VCaP (cell line): Measurements from ENCODE around the gene CD81.
"Not testable (repeated sequence)": the region's sequence is repeated elsewhere in the genome, so short reads cannot be mapped to it uniquely, and the experiment has no call there.

Source experiments
- H3K27ac ChIP-seq: fragments of 450-650 bp; 2 replicates; pipeline ENCODE4 v1.5.1; 2017
- TF ChIP-seq, protein P1 (sequence below): fragments of 450-650 bp; conservative IDR thresholded peaks from 2 replicates; pipeline ENCODE4 v1.5.1; 2017; ENCODE audit warnings: mild to moderate bottlenecking, moderate library complexity

CD81 gene

DNA sequence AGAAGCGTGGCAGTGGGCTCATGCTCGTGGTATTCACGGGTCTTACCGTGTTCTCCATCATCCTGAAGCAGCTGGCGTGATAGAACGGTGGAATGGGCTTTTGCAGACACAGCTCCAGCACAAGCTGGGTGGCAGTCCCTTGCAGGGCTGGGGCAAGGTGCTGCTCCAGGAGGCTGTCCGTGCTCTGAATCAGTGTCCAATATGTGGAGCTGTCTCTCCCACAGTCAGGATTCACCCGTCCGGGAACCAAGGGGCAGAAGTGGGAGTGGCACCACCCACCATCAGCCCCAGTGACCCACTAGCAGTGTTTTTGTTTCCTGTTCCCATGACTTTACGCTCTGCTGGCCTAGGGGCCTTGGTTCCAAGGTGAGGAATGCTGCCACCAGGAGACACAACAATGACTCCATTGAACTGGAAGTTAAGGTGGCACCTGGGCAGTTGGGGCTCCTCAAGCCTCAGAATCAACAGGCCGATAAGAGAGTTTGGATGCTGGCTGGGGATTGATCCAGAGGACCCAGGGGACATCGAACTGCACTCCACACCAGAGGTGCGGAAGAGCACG, 16.9 kb upstream of the CD81 start:
- TF ChIP-seq, protein P1, sequence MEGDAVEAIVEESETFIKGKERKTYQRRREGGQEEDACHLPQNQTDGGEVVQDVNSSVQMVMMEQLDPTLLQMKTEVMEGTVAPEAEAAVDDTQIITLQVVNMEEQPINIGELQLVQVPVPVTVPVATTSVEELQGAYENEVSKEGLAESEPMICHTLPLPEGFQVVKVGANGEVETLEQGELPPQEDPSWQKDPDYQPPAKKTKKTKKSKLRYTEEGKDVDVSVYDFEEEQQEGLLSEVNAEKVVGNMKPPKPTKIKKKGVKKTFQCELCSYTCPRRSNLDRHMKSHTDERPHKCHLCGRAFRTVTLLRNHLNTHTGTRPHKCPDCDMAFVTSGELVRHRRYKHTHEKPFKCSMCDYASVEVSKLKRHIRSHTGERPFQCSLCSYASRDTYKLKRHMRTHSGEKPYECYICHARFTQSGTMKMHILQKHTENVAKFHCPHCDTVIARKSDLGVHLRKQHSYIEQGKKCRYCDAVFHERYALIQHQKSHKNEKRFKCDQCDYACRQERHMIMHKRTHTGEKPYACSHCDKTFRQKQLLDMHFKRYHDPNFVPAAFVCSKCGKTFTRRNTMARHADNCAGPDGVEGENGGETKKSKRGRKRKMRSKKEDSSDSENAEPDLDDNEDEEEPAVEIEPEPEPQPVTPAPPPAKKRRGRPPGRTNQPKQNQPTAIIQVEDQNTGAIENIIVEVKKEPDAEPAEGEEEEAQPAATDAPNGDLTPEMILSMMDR = no peak
- H3K27ac ChIP-seq = no peak overlapping the region

DNA sequence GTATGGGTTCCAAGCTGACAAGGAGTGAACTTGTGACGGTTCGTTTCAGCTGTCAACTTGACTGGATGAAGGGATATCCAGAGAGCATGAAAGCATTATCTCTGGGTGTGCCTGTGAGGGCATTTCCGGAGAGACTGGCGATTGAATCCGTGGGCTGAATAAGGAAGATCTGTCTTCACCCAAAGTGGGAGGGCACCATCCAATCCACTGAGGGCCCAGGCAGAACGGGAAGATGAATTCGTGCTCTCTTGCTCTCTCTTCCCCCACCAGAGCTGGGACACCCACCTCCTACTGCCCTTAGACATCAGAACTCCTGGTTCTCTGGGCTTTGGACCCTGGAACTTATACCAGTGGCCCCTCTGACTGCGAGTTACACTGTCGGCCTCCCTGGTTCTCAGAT, 15.5 kb upstream of the CD81 start:
- TF ChIP-seq, protein P1 = no peak
- no peak overlapping the region for H3K27ac ChIP-seq

DNA sequence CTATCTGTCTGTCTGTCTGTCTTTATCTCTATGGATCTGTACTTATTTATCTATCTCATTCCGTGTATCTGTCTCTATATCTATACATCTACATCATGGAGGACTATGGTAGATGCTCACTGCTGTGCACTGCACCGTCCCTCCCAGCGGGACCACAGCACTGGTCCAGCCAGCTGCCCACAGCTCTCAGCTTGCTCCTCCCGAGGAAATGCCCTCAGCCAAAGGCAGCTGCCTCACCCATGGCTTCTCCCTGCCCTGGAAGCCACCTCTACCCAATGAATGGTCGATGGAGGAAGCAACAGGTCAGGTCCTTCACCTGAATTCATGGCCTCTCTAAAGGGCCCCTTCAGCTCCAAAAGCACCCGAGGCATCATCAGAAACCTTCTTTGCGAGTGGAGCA, 14.7 kb upstream of the CD81 start:
- H3K27ac ChIP-seq = no peak overlapping the region
- TF ChIP-seq, protein P1 = no peak

DNA sequence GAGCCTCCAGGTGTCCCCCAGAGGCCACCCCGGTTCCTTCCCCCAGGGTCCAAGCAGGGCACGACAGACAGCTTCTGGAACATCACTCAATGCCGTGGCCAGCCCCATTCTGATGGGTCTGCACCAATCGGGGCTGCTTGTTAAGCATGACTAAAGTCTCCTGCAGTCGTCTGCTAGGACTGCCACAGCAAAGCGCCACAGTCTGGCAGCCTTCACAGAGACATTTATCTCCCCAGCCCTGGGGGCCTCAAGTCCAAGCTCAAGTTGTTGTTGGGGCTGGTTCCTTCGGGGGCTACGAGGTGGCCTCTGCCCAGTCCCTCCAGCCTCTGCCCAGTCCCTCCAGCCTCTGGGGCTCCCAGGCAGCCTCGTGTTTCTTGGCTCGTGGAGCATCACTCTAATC, 14.0 kb upstream of the CD81 start:
- H3K27ac ChIP-seq = no peak overlapping the region
- TF ChIP-seq, protein P1 = no peak

DNA sequence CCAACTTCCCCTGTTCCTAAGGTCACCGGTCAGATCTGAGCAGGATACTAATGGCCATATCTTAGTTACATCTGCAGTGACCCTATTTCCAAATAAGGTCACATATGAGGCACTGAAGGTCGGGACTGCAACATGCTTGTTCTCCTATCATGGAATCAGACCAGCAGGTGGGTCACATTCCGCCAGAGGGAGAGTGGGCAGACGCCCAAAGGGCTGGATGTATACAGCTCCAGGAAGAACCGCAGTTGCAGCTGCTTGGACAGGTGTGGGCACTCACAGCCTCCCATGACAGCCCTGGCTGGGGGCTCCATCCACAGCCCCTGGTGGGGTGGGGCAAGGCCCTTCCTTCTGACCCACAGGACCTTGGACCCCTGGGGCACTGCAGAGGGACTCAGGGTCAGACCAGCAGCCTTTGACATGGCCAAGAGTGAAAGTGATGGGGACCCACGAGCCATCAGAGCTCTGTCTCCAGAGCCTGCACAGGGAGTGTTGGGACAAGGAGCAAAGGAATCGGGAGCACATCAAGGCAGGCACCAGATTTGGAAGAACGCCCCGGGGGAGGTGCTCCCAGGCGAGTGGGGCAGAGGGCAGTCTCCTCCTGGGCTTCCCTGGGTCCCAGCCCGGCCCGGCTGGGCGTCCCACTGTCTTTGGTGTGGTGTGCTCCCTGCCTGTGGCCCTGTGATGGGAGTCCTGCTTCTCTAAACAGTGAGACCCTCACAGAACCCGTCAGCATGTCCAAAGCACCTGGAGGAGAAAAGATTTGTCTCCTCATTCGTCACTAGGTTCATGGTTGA, 13.3 kb upstream of the CD81 start:
- TF ChIP-seq, protein P1 = no peak
- H3K27ac ChIP-seq = no peak overlapping the region

DNA sequence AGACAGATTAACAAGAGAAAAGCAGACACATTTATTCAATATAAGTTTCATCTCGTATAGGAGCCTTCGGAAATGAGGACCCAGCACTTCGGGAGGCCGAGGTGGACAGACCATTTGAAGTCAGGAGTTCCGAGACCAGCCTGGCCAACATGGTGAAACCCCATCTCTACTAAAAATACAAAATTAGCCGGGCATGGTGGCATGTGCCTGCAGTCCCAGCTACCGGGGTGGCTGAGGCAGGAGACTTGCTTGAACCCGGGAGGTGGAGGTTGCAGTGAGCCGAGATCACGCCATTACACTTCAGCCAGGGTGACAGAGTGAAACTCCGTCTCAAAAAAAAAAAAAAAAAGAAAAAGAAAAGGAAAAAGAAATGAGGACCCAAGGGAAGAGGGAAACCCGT, 12.7 kb upstream of the CD81 start:
- not testable (repeated sequence) for H3K27ac ChIP-seq

DNA sequence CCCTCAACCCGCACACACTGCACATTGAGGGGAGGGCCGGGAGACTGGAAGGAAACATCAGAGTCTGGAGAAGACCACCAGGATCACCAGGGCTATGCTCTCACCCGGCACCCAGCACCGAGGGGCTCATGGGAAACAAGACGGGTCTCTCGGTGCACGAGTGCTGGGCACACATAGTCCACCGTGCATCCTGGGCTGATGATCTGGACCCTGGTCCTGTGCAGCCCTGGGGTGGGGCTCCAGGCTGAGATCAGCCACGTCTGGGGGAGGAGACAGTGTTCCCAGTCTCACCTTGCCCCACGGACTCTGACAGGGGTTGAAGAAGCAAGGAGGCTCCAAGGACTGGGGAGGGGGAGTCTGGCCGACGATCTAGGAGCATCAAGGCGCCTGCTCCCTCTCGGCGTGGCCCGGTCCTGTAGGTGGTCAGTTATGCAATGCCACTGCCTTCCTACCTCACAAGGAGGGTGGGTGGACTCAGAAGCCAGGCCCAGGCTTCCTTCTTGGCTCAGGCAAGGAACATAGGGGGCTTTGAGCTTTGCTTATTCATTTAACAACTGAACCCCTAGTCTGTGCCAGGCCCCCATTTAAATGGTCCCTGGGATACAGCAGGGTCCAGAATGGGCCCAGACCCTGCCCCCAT, 11.4 kb upstream of the CD81 start:
- H3K27ac ChIP-seq = no peak overlapping the region
- TF ChIP-seq, protein P1 = no peak

DNA sequence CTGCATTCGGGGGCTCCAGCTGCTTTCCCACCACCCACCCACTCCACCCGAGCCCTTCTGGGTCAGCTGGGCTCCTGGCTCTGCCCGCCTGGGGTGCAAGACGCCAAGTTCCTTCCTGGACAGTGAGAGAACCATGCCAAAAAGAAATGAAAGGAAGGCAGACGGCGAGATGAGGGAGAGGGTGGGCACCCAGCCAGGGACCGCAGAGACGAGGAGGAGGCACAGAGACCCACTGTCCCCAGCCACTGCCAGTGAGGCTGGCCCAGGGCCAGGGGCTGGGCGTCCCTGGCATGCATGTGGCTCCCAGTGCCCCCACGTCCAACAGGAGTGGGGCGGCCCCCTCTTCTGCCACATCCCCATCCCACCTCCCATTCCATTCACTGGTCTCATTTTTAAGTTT, 10.8 kb upstream of the CD81 start:
- H3K27ac ChIP-seq = no peak overlapping the region
- TF ChIP-seq, protein P1 = no peak
